Colon (tissue), 2 donors: ENCODE data around the gene APOO.

ENCODE experiments used
- FAIRE-seq: peaks from 2 replicates; lab custom pipeline; 2012; peaks lifted over from hg19 to GRCh38; lab: Jason Lieb, UNC
- donor health status: control.
- donor health status: control.

APOO gene

DNA sequence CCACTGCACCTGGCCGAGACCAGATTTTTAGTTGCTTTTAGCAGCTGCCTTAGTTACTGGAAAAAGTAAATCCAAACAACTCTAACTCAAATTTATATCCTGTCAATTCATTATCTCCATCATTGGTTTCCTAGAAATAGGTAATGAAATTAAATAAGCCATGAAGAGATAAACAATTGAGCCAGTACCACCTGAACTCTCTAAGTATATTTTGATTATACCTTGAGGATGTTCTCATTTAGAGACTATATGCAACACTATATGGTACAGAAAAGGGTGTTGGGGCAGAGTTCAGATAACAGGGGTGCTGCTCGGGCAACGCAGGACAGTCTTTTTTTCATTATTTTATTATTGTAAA lies 89.8 kb downstream of the APOO start:
- no peak for FAIRE-seq

DNA sequence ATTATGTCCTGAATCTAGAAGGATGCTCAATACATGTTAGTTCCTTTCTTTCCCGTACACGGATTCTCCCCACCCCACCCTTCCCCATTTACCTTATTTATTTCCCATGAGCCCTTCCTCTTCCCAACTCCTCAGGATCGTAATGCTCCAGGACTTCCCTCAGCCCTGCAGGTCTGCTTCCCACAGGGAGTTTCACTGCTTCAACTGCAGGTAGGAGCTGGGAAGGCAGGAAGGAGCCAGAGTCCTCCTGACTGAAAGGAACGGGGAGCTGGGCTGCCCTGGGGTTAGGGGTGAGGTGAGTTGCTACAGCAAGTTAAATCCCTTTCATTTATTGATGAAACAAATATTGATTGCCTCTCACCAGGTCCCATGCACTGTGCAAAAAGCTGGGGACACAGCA lies 91.6 kb downstream of the APOO start:
- FAIRE-seq: no peak

DNA sequence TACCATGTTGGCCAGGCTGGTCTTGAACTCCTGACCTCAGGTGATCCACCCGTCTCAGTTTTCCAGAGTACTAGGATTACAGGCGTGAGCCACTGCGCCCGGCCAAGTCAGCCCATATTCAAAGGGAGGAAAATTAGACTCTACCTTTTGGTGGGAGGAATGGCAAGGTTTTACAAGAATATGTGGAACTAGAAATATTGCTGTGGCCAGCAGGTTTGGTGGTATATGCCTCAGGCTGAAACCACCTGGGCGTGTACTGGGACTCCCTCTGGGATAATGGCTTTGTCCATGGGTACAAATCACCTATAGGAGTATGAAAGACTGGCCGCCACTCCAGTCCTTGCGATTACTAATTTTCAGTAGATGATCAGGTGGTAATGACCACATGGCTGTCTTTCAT lies 92.4 kb downstream of the APOO start:
- no peak for FAIRE-seq

DNA sequence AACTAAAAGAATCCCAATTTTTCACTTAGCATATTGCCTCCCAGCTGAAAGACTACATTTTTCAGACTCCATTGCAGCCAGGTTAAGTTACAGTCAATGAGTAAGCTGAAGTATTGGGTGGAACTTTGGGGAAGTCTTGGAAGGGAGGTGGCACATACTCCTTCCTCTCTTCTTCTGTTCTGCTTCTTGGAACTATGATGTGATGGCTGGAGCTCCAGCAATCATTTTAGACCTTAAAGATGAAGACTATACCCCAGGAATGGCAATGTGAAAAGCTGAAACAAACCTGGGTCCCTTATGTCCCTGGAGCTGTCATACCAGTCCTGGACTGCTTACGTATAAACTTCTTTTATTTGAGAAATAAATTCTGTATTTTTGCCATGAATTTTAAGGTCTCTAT lies 93.9 kb downstream of the APOO start:
- no peak for FAIRE-seq

DNA sequence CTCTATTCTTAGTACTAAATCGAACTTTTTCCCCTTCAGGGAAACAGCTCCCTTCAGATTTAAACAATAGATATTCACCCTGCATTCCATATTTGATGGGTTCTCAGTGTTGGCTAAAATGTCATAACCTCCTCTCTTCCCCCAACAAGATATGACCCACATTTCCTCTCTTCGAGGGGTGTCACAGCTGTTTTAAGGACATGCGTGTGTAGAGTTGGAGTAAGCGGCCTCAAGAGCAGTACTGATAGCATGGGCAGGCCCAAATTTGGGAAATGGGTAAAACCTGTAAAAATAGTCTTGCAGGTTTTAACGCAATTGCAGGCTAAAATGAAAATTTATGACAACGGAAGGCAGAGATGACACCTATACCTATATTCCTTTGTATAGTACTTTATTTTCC lies 96.1 kb downstream of the APOO start:
- FAIRE-seq: no peak

DNA sequence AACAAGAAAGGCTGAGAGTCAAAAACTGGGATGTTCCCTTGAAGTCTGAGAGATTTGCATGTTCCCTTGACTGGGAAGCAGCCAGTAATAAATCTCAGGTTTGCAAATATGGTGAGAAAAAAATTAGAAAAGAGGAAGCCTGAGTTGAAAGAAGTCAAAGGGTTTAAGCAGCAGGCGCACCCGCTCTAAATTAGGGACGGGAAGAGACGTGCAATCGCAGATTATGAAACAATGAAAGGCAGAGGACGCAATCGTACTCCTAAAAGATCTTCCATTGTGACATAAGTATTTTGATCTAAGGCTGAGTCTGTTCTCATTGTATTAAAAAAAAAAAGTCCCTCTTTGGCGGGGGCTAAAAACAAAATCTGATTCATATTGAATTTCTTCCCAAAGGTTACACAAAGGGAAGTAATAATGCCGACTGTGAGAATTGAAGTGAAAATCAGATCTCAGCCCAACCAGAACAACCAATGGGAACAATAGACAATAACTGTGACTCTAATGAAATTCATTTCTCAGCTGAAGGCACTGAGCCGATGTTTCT lies 96.6 kb downstream of the APOO start:
- no peak for FAIRE-seq

DNA sequence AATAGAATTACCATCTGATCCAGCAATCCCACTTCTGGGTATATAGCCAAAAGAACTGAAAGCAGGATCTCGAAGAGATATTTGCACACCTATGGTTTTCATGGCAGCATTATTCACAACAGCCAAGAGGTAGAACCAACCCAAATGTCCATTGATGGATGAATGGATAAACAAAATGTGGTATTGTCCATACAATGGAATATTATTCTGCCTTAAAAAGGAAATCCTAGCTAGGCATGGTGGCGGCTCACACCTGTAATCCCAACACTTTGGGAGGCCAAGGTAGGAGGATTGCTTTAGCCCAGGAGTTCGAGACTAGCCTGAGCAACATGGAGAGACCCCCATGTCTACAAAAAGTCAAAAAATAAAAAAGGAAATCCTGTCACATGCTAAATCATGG lies 97.5 kb downstream of the APOO start:
- FAIRE-seq: no peak

DNA sequence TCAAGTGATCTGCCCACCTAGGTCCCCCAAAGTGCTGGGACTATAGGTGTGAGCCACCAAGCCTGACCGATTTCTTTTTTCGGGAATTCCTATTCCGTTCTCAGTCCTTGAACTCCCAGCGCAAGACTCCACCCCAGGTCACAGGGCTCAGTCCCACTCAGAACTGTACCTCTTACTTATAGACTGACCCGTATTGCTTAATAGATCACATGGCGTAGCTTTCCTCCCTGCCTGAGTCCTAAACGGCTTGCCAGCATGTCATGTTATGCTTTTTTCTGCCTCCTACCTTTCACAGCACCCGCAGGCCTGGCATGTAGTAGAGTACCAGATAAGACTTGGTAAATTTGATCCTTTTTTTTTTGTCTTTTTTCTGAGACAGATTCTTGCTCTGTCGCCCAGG lies 102.3 kb downstream of the APOO start:
- no peak for FAIRE-seq

DNA sequence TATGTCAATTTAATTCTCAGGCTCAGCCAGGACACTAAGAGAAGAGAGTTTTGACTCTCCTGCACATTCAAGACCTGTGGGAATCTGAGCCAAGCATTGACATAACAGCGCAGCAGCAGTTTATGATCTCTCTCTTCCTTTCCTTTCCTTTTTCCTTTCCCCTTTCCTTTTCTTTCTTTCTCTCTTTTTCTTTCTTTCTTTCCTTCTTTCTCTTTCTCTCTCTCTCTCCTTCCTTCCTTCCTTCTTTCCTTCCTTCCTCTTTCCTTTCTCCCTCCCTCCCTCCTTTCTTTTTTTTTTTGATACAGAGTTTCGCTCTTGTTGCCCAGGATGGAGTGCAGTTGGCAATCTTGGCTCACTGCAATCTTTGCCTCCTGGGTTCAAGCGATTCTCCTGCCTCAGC lies 103.2 kb downstream of the APOO start:
- no peak for FAIRE-seq

DNA sequence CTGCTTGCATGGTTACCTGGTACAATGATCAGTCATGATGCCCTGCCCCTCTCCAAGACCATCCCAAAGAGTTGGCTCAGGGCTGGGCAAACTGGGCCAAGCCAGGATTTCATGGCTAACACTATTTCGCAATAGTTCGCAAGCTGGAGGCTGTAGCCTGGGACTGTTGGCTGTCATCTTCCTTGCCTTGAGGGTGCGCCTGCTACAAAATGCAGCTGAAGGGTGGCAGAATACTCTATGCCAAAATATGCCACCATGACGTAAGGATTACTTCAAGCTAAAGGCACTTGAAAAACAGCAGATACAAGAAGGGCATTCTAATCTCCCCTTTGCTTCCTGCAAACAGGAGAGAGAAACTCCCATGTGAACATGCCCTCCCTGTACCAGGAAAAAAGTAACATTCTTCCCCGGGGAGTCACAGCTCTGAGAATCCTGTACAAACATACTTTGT lies 103.8 kb downstream of the APOO start:
- FAIRE-seq: peak; percentile 51

DNA sequence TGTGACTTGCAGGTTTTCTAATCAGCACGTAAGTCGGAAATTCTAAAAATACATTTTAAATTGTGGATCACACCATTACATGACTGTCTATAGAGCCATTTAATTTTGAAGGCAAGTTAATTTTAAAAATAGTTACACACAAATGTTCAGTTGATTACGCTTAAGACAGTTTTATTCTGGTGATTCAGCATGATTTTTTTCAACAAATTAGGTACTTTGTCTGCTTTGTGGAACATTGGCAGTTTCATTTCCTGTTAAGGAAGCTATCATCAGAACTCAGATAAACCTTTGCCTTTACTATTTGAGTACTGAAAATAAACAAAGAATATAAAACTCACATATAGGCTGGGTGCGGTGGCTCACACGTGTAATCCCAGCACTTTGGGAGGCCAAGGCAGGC lies 105.3 kb downstream of the APOO start:
- FAIRE-seq: peak; percentile 55

DNA sequence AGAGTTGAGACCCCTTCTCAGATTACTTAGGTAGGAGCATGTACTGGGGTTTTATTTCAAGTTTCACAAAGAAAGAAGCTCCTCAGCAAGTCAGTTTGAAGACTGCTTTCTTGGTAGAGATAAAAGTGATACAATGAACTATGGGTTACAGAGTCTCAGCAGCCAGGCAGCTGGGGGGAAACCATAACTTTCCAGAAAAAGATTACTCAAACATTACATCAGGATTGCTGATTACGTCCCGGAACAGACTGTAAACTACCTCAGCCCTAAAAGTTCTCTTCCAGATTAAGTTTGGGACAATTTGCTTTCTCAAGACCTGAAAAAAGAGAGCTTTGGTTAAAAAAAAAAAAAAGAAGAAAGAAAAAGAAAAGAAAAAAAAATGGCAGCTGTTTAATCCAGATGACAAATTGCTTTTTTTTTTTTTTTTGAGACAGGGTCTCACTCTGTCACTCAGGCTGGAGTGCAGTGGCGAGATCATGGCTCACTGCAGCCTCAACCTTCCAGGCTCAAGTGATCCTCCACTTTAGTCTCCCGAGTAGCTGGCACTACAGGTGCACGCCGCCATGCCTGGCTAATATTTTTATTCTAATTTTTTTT lies 108.2 kb downstream of the APOO start:
- no peak for FAIRE-seq

DNA sequence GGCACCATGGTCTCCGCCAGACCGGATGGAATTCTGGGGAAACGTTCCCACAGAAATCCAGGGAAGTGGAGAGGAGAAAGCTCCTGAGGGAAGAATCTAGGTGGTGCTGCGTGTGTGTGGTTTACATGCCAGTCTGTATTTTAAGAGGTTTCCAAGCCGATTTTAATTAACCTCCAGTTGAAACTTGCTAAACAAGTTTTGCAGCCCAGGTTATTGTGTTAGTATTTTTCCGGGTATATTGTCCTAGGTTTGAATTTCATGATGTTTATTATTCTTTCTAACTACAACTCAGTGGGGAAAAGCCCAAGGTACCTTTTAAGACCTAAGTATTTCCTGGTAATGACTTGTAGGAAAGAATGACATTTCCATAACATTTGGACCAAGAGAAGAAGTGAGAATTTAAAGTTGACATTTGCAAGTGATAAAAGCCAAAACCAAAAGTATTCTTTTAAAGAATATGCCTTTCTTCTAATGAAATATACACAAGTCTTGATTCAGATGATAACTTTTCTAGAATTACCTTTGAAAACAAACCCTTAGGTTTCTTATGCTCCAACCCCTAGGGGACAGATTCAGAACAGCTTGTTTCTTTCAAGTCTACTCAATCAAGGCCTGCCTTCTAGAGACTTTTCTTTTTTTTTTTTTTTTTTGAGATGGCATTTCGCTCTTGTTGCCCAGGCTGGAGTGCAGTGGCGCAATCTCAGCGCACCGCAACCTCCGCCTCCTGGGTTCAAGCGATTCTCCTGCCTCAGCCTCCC lies 110.2 kb downstream of the APOO start:
- peak; percentile 84 for FAIRE-seq

DNA sequence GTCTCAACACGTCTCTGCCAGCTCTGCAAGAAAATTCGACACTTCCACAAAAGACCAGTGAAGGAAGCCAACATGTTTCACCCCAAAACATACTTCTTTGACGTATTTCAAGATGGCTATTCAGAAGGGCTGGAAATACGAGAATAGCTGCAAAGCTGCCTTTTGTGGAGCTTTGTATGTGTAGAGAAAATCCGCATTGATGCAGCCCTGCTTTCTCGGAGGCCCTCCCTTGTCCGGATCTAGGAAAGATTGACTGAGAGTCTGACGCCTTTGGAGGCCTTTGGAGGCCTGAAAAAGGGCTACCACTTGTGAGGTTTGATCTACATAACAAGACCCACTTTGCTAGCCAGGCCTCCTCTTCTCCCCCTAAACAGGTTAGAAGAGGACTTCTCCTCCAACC lies 112.5 kb downstream of the APOO start:
- FAIRE-seq: no peak

DNA sequence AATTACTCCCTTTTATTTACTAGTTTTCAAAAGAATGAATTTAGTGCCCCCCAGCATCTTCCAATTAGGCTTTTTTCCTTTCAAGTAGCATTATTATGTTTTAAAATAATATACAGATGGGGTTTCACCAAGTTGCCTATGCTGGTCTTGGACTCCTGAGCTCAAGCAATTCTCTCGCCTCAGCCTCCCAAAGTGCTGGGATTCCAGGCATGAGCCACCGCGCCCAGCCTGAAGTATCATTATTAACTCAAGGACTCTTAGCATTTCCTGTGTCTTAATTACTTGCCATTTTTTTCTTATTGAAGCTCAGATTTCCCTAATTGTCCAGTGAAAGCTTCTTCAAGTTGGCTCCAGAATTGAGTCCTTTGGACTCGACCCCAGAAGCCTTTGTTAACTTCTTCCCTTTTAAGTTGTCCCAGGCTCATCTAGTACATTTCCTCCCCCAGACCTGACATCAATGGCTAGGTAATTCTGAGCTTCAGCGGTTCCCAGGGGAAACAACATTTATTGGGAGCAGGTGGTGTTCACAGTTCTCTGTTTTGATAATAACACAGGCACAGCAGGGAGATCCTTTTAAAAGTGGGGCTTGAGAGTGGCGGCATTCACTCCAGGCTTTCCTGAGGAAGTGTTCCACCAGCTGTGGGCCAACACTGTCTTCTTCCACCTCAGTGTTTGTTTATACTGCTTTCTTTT lies 114.7 kb downstream of the APOO start:
- no peak for FAIRE-seq

DNA sequence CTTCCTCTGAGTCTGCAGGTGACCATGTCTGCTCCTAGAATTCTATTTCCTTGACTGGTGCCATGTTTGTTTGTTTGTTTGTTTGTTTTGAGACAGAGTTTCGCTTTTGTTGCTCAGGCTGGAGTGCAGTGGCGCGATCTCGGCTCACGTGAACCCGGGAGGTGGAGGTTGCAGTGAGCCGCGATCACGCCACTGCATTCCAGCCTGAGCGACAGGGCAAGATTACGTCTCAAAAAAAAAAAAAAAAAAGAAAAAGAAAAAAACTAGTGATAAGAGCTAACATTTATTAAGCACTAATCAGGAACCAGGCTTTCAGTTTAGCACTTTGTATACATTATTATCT lies 117.6 kb downstream of the APOO start:
- FAIRE-seq: no peak

DNA sequence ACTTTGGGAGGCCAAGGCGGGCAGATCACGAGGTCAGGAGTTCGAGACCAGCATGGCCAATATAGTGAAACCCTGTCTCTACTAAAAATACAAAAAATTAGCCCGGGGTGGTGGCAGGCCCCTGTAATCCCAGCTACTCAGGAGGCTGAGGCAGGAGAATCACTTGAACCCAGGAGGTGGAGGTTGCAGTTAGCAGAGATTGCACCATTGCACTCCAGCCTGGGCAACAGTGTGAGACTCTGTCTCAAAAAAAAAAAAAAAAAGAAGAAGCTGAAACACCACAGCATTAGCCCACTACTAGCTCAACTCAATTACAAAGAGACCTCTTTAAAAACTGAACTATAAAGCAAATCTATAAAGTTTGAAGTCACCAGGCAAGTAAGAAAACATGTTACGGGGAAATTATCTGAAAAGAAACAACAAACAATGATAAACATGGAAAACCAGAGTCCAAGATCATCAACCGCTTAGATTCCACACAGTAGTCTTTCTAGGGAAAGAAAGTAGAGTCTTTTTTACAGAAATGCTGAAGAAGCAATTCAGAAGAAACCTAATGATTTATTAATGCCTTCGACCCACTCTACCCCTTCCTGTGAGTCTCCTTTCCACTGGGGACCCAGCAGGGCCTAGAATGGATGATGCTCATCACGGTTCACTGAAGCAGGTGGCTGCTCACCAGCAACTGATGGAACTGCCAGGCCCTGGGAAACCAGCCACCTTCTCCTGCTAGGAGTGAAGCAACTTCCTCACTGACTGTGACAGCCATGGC lies 118.2 kb downstream of the APOO start:
- FAIRE-seq: no peak

DNA sequence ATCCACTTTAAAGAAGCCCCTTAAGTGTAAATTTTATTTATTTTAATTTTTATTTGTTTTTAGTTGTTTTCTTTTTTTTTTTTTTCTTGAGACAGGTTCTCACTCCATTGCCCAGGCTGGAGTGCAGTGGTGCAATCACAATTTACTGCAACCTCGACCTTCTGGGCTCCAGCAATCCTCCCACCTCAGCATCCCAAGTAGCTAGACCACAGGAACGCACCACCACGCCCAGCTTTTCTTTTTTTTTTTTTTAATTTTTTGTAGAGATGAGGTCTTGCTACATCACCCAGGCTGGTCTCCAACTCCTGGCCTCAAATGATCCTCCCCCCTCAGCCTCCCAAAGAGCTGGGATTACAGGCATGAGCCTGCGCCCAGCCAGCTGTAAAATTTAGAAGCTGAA lies 118.8 kb downstream of the APOO start:
- FAIRE-seq: no peak

DNA sequence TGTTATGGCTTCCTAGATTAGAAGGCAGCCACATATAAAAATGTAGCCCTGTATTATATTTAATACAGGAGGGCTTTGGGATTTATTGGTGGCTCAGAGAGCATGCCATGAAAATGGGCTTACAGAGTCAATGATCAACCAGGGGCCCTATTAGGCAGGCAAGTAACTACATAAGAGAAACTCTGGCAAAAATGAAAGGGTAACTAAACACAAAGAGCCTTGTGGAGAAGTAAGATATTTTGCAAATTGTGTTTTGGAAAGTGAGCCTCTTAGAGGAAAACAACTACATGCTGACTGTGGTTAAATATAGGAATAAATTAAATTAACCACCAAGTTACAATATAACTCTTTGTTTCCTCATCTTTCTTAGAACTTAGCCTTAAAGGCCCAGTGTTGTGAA lies 119.2 kb downstream of the APOO start:
- FAIRE-seq: no peak

DNA sequence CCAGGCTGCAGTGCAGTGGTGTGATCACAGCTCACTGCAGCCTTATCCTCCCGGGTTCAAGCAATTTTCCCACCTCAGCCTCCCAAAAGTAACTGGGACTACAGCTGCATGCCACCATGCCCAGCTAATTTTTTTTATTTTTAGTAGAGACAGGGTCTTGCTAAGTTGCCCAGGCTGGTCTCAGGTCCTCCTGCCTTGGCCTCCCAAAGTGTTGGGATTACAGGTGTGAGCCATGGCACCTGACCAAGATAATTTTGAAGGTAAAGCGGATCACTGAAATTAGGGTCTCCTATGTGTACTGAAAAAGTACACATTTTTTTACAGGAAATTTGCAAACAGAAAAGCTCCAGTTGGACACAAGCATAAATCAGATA lies 120.0 kb downstream of the APOO start:
- FAIRE-seq: no peak

DNA sequence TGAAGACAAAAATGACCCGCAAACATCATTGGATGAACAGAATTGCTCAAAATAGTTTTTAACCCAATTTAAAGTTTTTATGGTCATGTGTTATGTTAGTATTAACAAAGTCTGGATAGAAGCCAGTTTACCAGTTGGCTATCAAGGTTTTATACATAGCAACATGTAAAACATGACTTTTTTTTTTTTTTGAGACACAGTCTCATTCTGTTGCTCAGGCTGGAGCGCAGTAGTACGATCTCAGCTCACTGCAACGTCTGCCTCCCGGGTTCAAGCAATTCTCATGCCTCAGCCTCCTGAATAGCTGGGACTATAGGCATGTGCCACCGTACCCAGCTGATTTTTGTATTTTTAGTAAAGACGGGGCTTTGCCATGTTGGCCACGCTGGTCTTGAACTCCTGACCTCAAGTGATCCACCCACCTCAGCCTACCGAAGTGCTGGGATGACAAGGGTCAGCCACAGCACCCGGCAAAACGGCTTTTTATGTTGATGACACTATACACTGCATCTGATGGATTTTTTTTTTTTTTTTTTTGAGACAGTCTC lies 121.4 kb downstream of the APOO start:
- no peak for FAIRE-seq

DNA sequence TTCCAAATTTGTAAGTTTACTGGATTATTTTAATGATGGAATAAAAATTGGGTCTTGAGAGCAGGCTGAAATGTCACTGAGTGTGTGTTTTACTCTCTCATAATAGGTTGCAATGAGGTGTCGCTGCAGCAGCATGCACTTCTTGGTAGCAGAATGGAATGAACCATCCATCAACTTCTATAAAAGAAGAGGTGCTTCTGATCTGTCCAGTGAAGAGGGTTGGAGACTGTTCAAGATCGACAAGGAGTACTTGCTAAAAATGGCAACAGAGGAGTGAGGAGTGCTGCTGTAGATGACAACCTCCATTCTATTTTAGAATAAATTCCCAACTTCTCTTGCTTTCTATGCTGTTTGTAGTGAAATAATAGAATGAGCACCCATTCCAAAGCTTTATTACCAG lies 122.2 kb downstream of the APOO start:
- no peak for FAIRE-seq
